Transverse colon (tissue), 4 donors: Measurements from ENCODE around the gene UROC1.

Experiments
- EP300 ChIP-seq: sonication (generic); formaldehyde crosslinking; IDR thresholded peaks from one replicate; pipeline ENCODE4 v1.6.1; 2017; ENCODE audit warnings: antibody characterized with exemption, low read depth
- POLR2A ChIP-seq: fragments of 450-650 bp; IDR thresholded peaks from one replicate; pipeline ENCODE4 v1.6.1; 2016; ENCODE audit warnings: antibody characterized with exemption, mild to moderate bottlenecking, moderate library complexity
- POLR2AphosphoS5 ChIP-seq, 3 donors: sonication (generic); formaldehyde crosslinking; IDR thresholded peaks; one replicate each; pipeline ENCODE4 v1.6.1; 2016; ENCODE audit warnings: antibody characterized with exemption in 3 of 3
- TF ChIP-seq, protein P1 (sequence below), 5 experiments: fragments of 200-600 bp in 3 of 5; fragments of 450-650 bp in 2 of 5; sonication (generic) in 3 of 5; IDR thresholded peaks; 1 replicate in 2 of 5; 2 replicates in 3 of 5; pipeline ENCODE4 v1.5.1; 2016 to 2017; ENCODE audit warnings: antibody characterized with exemption in 5 of 5, inconsistent platforms in 3 of 5, mild to moderate bottlenecking in 2 of 5, moderate library complexity in 1 of 5

GRCh38 chr3:126493051-126493450 is 24.5 kb downstream of the UROC1 start:
- TF ChIP-seq, protein P1, sequence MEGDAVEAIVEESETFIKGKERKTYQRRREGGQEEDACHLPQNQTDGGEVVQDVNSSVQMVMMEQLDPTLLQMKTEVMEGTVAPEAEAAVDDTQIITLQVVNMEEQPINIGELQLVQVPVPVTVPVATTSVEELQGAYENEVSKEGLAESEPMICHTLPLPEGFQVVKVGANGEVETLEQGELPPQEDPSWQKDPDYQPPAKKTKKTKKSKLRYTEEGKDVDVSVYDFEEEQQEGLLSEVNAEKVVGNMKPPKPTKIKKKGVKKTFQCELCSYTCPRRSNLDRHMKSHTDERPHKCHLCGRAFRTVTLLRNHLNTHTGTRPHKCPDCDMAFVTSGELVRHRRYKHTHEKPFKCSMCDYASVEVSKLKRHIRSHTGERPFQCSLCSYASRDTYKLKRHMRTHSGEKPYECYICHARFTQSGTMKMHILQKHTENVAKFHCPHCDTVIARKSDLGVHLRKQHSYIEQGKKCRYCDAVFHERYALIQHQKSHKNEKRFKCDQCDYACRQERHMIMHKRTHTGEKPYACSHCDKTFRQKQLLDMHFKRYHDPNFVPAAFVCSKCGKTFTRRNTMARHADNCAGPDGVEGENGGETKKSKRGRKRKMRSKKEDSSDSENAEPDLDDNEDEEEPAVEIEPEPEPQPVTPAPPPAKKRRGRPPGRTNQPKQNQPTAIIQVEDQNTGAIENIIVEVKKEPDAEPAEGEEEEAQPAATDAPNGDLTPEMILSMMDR (IDR thresholded peaks at IDR 0.05) = no peak
- TF ChIP-seq POLR2A (no peak), POLR2AphosphoS5 (IDR thresholded peaks at IDR 0.05) (no peak), EP300 (no peak)
